Hepatocyte (in vitro differentiated cells): Measurements from ENCODE around the gene MOK. TPM values are rescaled to one million over a fixed set of nuclear protein-coding genes. Genes with fewer than 3 reads are reported as not detected.

Source experiments
- DNase-seq: peaks from one replicate; pipeline ENCODE4 v3.0.0-alpha.2; 2016; ENCODE audit warnings: low spot score
- H2AFZ ChIP-seq: fragments of 200-600 bp; sonication (generic); 2 replicates; pipeline ENCODE4 v1.6.0; 2016; ENCODE audit warnings: antibody characterized with exemption, mild to moderate bottlenecking
- H3K27ac ChIP-seq: fragments of 200-600 bp; sonication (generic); 2 replicates; pipeline ENCODE4 v1.5.1; 2016; ENCODE audit warnings: mild to moderate bottlenecking
- H3K27me3 ChIP-seq: fragments of 200-600 bp; sonication (generic); 2 replicates; pipeline ENCODE4 v1.6.1; 2016
- H3K36me3 ChIP-seq: fragments of 200-600 bp; sonication (generic); replicated peaks from 2 replicates; pipeline ENCODE4 v1.5.1; 2016; ENCODE audit warnings: low read depth; ENCODE audit not compliant: insufficient read depth
- H3K4me1 ChIP-seq: fragments of 200-600 bp; sonication (generic); 2 replicates; pipeline ENCODE4 v1.5.1; 2016; ENCODE audit warnings: mild to moderate bottlenecking, moderate library complexity; ENCODE audit not compliant: insufficient read depth
- H3K4me2 ChIP-seq: fragments of 200-600 bp; sonication (generic); 2 replicates; pipeline ENCODE4 v1.6.0; 2016
- H3K4me3 ChIP-seq: fragments of 200-600 bp; sonication (generic); 2 replicates; pipeline ENCODE4 v1.5.1; 2016; ENCODE audit warnings: mild to moderate bottlenecking
- H3K79me2 ChIP-seq: fragments of 200-600 bp; sonication (generic); 2 replicates; pipeline ENCODE4 v1.6.0; 2017; ENCODE audit warnings: mild to moderate bottlenecking
- H3K9me2 ChIP-seq: fragments of 200-600 bp; sonication (generic); replicated peaks from 2 replicates; pipeline ENCODE4 v1.6.0; 2017; ENCODE audit warnings: mild to moderate bottlenecking; ENCODE audit not compliant: insufficient read depth
- H3K9me3 ChIP-seq: fragments of 200-600 bp; sonication (generic); 2 replicates; pipeline ENCODE4 v1.5.1; 2016; ENCODE audit warnings: low read depth, mild to moderate bottlenecking
- H4K20me1 ChIP-seq: fragments of 200-600 bp; sonication (generic); 2 replicates; pipeline ENCODE4 v1.6.0; 2016; ENCODE audit warnings: mild to moderate bottlenecking; ENCODE audit not compliant: insufficient read depth, poor library complexity, severe bottlenecking
- EZH2 ChIP-seq: fragments of 200-600 bp; sonication (generic); IDR thresholded peaks from 2 replicates; pipeline ENCODE4 v1.6.1; 2016; ENCODE audit warnings: antibody characterized with exemption, mild to moderate bottlenecking, borderline replicate concordance
- EZH2phosphoT487 ChIP-seq: fragments of 200-600 bp; sonication (generic); IDR thresholded peaks from one replicate; pipeline ENCODE4 v1.6.1; 2018; ENCODE audit warnings: antibody characterized with exemption, mild to moderate bottlenecking, low read depth, moderate library complexity; ENCODE audit not compliant: unreplicated experiment, severe bottlenecking
- WGBS: methylation state at CpG from one replicate; pipeline ENCODE4 v1.1.6; 2016; ENCODE audit warnings: low lambda C conversion rate; ENCODE audit errors: missing lambda C conversion rate; 5-methylcytosine and 5-hydroxymethylcytosine counted together
- polyA plus RNA-seq: library from polyadenylated mRNA; unstranded; fragments of >200 nt; fragmentation: Nextera tagmentation; extraction: Ambion mirVana; gene quantifications from 2 replicates; pipeline ENCODE4 v1.2.1, GENCODE V29; 2016
- total RNA-seq: library from RNA; depleted of rRNA; stranded (reverse); fragments of >200 nt; gene quantifications from 2 replicates; pipeline ENCODE4 v1.2.3, GENCODE V29; 2014
- TF ChIP-seq, protein P1 (sequence below): fragments of 200-600 bp; sonication (generic); IDR thresholded peaks from 2 replicates; pipeline ENCODE4 v1.5.1; 2016; ENCODE audit warnings: antibody characterized with exemption, mild to moderate bottlenecking; ENCODE audit not compliant: poor library complexity

The MOK gene
- total and polyA plus RNA-seq, 2 experiments from 2014 or later = 9.3 to 13.5 TPM

GRCh38 chr14:102207831-102208365 lies 97.1 kb downstream of the MOK start:
- H4K20me1 ChIP-seq = peaks cover 8% of the 10 kb centered on the region
- peaks cover 34% of the 10 kb centered on the region for H3K79me2 ChIP-seq
- H3K9me3 ChIP-seq = no peaks in the 10 kb centered on the region
- H2AFZ ChIP-seq = no peak overlapping the region
- H3K9me2 ChIP-seq = no peaks in the 10 kb centered on the region
- H3K4me2 ChIP-seq = no peak overlapping the region
- no peak overlapping the region for H3K4me3 ChIP-seq
- TF ChIP-seq, protein P1, sequence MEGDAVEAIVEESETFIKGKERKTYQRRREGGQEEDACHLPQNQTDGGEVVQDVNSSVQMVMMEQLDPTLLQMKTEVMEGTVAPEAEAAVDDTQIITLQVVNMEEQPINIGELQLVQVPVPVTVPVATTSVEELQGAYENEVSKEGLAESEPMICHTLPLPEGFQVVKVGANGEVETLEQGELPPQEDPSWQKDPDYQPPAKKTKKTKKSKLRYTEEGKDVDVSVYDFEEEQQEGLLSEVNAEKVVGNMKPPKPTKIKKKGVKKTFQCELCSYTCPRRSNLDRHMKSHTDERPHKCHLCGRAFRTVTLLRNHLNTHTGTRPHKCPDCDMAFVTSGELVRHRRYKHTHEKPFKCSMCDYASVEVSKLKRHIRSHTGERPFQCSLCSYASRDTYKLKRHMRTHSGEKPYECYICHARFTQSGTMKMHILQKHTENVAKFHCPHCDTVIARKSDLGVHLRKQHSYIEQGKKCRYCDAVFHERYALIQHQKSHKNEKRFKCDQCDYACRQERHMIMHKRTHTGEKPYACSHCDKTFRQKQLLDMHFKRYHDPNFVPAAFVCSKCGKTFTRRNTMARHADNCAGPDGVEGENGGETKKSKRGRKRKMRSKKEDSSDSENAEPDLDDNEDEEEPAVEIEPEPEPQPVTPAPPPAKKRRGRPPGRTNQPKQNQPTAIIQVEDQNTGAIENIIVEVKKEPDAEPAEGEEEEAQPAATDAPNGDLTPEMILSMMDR = no peak
- TF ChIP-seq EZH2phosphoT487 (no peak), EZH2 (no peak)
- no peaks in the 10 kb centered on the region for H3K27me3 ChIP-seq
- no peak overlapping the region for H3K27ac ChIP-seq
- no peak for DNase-seq
- 97% methylated on average over 13 of the region's 13 CpGs for WGBS
- no peaks in the 10 kb centered on the region for H3K36me3 ChIP-seq
- H3K4me1 ChIP-seq = no peaks in the 10 kb centered on the region

DNA sequence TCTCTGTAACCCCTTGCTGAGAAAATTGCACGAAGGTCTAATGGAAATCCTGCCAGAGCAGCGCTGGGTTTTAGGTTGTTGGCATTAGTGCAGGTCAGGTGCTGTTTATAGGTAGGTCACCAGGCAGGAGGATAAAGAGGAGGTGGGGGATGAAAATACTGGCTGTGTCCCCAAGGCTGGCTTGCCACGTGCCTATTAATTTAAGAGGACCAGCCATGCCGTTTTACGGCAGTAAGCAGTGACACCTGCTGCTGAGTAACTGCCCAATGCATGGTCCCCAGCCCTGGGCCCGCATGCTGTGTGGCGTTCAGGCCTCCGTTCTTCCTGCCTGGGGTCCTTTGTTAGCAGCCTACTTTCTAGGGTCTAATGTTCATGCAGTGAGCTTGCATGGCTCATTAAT lies 98.0 kb downstream of the MOK start:
- H4K20me1 ChIP-seq = peaks cover 16% of the 10 kb centered on the region
- no peaks in the 10 kb centered on the region for H3K9me3 ChIP-seq
- TF ChIP-seq EZH2 (no peak), EZH2phosphoT487 (no peak)
- TF ChIP-seq, protein P1 = no peak
- no peak overlapping the region for H3K4me2 ChIP-seq
- no peak overlapping the region for H3K27ac ChIP-seq
- H3K79me2 ChIP-seq = peaks cover 37% of the 10 kb centered on the region
- no peak for DNase-seq
- H3K36me3 ChIP-seq = no peaks in the 10 kb centered on the region
- no peak overlapping the region for H3K4me3 ChIP-seq
- no peaks in the 10 kb centered on the region for H3K9me2 ChIP-seq
- 91% methylated on average over 8 of the region's 8 CpGs for WGBS
- no peaks in the 10 kb centered on the region for H3K27me3 ChIP-seq
- no peaks in the 10 kb centered on the region for H3K4me1 ChIP-seq
- H2AFZ ChIP-seq = no peak overlapping the region

DNA sequence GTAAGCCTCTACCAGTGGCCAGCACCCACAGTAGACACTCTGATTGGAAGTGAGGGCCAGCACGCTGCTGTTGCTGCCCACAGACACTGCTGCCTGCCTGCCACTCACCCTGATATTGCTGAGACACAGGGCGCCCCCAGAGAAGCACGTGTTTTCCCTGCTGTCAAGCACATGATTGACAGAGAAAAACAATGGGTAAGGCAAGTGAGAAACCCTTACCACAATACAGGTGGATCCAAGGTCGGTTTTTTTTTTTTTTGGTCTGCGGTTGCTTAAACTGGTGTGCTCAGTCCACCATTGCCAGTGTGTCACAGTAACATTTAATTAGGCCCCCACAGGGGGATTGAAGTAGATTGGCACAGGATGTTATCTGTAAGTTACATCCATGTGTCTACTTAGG lies 99.4 kb downstream of the MOK start:
- no peaks in the 10 kb centered on the region for H3K9me2 ChIP-seq
- no peak overlapping the region for H3K4me3 ChIP-seq
- no peak overlapping the region for H3K27ac ChIP-seq
- 87% methylated on average over 5 of the region's 5 CpGs for WGBS
- H2AFZ ChIP-seq = no peak overlapping the region
- H3K27me3 ChIP-seq = no peaks in the 10 kb centered on the region
- no peak overlapping the region for H3K4me2 ChIP-seq
- TF ChIP-seq EZH2 (no peak), EZH2phosphoT487 (no peak)
- TF ChIP-seq, protein P1 = no peak
- peaks cover 16% of the 10 kb centered on the region for H4K20me1 ChIP-seq
- no peaks in the 10 kb centered on the region for H3K4me1 ChIP-seq
- H3K9me3 ChIP-seq = no peaks in the 10 kb centered on the region
- no peaks in the 10 kb centered on the region for H3K36me3 ChIP-seq
- no peak for DNase-seq
- H3K79me2 ChIP-seq = peaks cover 45% of the 10 kb centered on the region

DNA sequence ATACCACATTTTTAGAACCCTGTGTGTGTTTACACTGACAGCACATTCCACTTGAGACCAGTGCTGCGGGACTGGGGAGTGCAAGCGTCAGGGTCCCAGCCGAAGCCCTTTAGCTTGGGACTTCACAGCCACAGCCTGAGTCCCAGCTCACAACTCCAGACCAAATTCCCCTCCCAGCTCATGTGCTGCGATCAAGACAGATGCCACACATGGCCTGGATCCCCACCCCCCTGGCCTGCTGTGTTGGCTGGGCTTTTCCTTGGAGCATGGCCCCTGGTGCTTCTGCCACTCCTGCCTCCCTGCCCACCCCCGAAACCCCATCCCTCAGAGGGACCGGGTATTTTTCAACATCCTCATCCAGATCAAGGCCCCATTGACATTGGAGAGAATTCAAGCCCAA lies 101.6 kb downstream of the MOK start:
- peaks cover 62% of the 10 kb centered on the region for H3K79me2 ChIP-seq
- 97% methylated on average over 5 of the region's 6 CpGs for WGBS
- H3K36me3 ChIP-seq = no peaks in the 10 kb centered on the region

More for the DNA sequence above, 101.6 kb downstream of the MOK start:
- no peaks in the 10 kb centered on the region for H3K9me3 ChIP-seq
- DNase-seq = no peak
- TF ChIP-seq EZH2phosphoT487 (no peak), EZH2 (no peak)
- TF ChIP-seq, protein P1 = no peak
- no peak overlapping the region for H3K27ac ChIP-seq
- no peak overlapping the region for H3K4me2 ChIP-seq
- no peak overlapping the region for H3K4me3 ChIP-seq
- H3K27me3 ChIP-seq = no peaks in the 10 kb centered on the region
- no peaks in the 10 kb centered on the region for H3K4me1 ChIP-seq
- H2AFZ ChIP-seq = no peak overlapping the region
- H3K9me2 ChIP-seq = no peaks in the 10 kb centered on the region
- peaks cover 16% of the 10 kb centered on the region for H4K20me1 ChIP-seq
